SJSA1 (cell line): ENCODE measurements around the gene PHLDA3. TPM values are rescaled to one million over a fixed set of nuclear protein-coding genes. Genes with fewer than 3 reads are reported as not detected.
"Not testable (repeated sequence)": the region's sequence is repeated elsewhere in the genome, so short reads cannot be mapped to it uniquely, and the experiment has no call there.

Source experiments
- DNase-seq, 2 experiments: peaks; one replicate each; pipeline ENCODE4 v3.0.0-alpha.2; 2015 to 2020; ENCODE audit warnings: low spot score in 2 of 2, low read depth in 1 of 2
- H3K27ac ChIP-seq: fragments of 250-450 bp; sonication (Bioruptor Pico); 2 replicates; pipeline ENCODE4 v1.5.1; 2020; ENCODE audit warnings: mild to moderate bottlenecking, moderate library complexity
- H3K27me3 ChIP-seq: fragments of 250-450 bp; sonication (Bioruptor Pico); replicated peaks from 2 replicates; pipeline ENCODE4 v1.5.1; 2020; ENCODE audit warnings: mild to moderate bottlenecking, moderate library complexity
- H3K36me3 ChIP-seq: fragments of 250-450 bp; sonication (Bioruptor Pico); 2 replicates; pipeline ENCODE4 v1.5.1; 2020; ENCODE audit warnings: mild to moderate bottlenecking
- H3K4me1 ChIP-seq: fragments of 250-450 bp; sonication (Bioruptor Pico); replicated peaks from 2 replicates; pipeline ENCODE4 v1.6.1; 2021; ENCODE audit warnings: mild to moderate bottlenecking
- H3K4me3 ChIP-seq: fragments of 250-450 bp; sonication (Bioruptor Pico); 2 replicates; pipeline ENCODE4 v1.5.1; 2020; ENCODE audit warnings: mild to moderate bottlenecking
- H3K9me3 ChIP-seq: fragments of 250-450 bp; sonication (Bioruptor Pico); replicated peaks from 2 replicates; pipeline ENCODE4 v1.5.1; 2020; ENCODE audit warnings: mild to moderate bottlenecking
- total RNA-seq: library from RNA; depleted of rRNA; stranded (reverse); fragments of >200 nt; shearing (Covaris generic); gene quantifications from 2 replicates; pipeline ENCODE4 v1.2.3, GENCODE V29; 2014

The PHLDA3 gene
- total RNA-seq, 1 experiment from 2014 or later = 75.0 TPM

DNA sequence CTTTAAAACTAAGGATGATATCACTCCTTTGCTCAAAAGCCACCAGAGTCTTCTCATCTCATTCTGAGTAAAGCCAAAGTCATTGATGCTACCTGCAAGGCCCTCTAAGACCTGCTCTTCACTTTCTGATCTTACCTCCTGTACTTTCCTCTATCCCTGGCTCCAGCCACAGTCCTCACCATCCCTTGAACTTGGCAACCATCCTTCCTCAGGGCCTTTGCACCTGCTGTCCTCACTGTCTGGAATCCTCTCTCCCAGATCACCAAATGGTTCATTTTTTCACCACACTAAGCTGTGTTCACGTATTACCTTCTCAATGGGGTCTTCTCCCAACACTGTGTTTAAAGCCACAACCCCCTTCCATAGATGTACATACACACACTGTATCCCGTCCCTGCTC, 4.3 kb upstream of the PHLDA3 start:
- DNase-seq = no peak
- no peak overlapping the region for H3K4me3 ChIP-seq
- H3K27me3 ChIP-seq = no peaks in the 10 kb centered on the region
- peaks cover 6% of the 10 kb centered on the region for H3K36me3 ChIP-seq
- H3K4me1 ChIP-seq = peaks cover 7% of the 10 kb centered on the region
- no peaks in the 10 kb centered on the region for H3K9me3 ChIP-seq
- H3K27ac ChIP-seq = no peak overlapping the region

DNA sequence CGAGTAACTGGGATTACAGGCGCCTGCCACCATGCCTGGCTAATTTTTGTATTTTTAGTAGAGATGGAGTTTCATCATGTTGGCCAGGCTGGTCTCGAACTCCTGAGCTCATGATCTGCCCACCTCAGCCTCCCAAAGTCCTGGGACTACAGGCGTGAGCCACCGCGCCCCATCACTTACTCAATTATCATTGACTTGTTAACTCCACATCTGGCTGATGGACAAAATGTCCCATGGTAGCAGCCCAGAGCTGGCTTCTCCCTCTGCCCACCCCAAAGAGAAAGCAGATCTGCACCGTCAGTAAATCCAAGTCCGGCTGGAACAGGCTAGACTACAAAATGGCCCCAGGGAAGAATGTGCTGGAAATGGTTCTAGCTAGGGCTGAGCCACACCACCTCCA, 3.3 kb upstream of the PHLDA3 start:
- not testable (repeated sequence) for H3K27ac ChIP-seq, H3K9me3 ChIP-seq, H3K4me3 ChIP-seq, DNase-seq, H3K27me3 ChIP-seq
- H3K36me3 ChIP-seq = peaks cover 16% of the 10 kb centered on the region
- H3K4me1 ChIP-seq = peaks cover 14% of the 10 kb centered on the region

DNA sequence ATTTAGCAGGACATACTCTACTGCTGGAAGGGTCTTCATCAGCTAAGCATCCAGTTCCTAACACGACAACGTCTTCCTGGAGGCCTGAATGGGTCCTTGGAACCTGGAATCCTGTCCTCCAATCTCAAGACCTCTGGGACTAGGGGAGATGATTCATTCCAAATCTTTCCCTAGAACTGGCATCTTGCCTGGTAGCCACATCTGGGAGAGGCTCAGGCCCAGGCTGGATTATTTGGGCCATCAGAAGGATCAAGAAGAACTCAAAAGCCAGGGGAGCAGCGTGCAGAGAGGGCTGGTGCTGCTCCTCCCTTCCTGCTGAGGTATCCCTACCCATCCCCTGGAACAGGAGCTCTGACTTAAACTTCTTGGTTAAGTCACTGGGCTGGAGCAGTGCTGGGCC, 2.8 kb upstream of the PHLDA3 start:
- DNase-seq = no peak
- Histone ChIP-seq H3K4me1 (peaks cover 19% of the 10 kb centered on the region), H3K4me3 (no peak overlapping the region), H3K27ac (no peak overlapping the region), H3K36me3 (peaks cover 18% of the 10 kb centered on the region), H3K9me3 (no peaks in the 10 kb centered on the region), H3K27me3 (no peaks in the 10 kb centered on the region)

DNA sequence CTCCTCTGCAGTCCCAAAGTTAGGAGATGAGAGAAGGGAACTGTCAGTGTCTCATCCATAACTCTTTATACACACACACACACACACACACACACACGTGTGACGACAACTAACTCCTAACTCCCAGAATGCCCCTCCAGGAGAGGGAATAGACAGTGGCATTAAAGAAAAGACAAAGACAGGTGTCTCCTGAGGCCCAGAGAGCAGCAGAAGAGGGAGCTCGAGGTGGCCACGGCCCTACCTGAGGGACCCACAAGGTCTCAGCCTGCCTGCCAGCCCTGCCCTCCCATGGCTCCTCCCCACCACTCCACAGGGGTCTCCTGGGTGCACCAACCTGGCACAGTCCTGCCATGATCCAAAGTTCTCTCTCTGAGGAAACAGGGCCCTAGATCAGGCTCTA, 1.6 kb upstream of the PHLDA3 start:
- Histone ChIP-seq H3K27me3 (no peaks in the 10 kb centered on the region), H3K27ac (no peak overlapping the region), H3K4me1 (peaks cover 25% of the 10 kb centered on the region), H3K4me3 (no peak overlapping the region), H3K36me3 (peaks cover 26% of the 10 kb centered on the region), H3K9me3 (no peaks in the 10 kb centered on the region)
- DNase-seq = no peak

DNA sequence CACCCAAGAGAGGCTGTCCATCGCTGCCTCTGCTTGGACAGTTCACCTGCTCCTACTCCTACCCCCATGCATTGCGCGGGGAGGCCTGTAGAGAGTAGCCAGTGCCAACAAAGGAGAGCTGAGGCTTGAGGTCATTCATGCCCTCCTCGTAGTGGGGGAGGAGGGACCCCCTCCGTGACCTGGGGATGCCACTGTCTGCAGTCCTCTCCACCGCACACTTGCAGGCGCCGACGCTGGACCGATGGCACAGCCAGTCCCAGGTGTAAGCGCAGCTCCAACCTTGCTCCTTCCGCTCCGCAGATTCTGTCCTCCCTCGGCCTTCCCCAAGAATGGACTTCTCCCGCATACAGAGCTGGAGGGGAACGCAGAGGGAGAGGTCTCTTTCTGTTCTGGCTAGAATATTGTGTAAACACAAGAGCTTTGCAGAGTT, 672 bp upstream of the PHLDA3 start:
- peaks cover 25% of the 10 kb centered on the region for H3K4me1 ChIP-seq
- no peak for DNase-seq
- peak overlapping the region; percentile 86 for H3K4me3 ChIP-seq
- H3K9me3 ChIP-seq = no peaks in the 10 kb centered on the region
- no peaks in the 10 kb centered on the region for H3K27me3 ChIP-seq
- no peak overlapping the region for H3K27ac ChIP-seq
- H3K36me3 ChIP-seq = peaks cover 35% of the 10 kb centered on the region

DNA sequence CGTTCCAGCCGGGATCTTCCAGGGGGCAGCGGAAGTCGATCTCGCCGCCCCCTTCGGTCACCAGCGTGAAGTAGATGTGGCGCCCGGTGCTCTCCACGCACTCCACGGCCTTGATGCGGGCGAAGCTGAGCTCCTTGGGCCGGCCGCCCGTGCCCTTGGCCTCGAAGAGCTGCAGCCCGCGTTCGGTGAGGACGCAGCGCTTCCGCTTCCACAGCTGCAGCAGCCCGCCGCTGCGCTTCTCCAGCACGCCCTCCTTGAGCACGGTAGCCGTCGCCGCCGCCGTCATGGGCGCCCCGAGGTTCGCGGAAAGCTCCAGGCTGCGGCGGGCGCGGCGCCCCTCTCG, 516 bp downstream of the PHLDA3 start:
- H3K4me3 ChIP-seq = peak overlapping the region; percentile 86
- H3K27ac ChIP-seq = peak overlapping the region; percentile 3; the same call in 1 of the 2 replicates
- peaks cover 43% of the 10 kb centered on the region for H3K36me3 ChIP-seq
- peaks cover 25% of the 10 kb centered on the region for H3K4me1 ChIP-seq
- no peaks in the 10 kb centered on the region for H3K9me3 ChIP-seq
- H3K27me3 ChIP-seq = no peaks in the 10 kb centered on the region
- peak in 1 of 2 experiments; percentile 63 for DNase-seq

DNA sequence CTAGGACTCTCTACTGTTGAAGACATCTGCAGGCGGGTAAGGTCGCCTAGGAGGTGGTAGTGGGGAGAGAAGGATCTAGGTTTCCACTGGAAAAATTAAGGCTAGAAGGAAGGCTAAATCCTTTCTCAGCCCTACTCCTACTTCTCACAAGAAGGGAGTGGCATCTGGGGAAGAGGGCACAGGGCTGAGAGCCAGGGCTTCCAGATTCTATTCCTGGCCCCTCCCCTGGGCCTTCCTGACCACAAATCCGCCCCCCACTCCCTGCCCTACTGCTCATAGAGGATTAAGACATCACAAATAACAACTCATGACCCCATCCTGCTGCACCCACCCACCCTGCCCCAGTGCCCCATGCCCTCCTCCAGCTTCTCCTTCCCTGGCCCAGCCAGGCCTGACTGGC, 2.5 kb downstream of the PHLDA3 start:
- H3K9me3 ChIP-seq = no peaks in the 10 kb centered on the region

GRCh38 chr1:201465698-201466290, 3.2 kb downstream of the PHLDA3 start:
- no peaks in the 10 kb centered on the region for H3K27me3 ChIP-seq
- peaks cover 51% of the 10 kb centered on the region for H3K4me1 ChIP-seq
- no peak for DNase-seq
- no peak overlapping the region for H3K4me3 ChIP-seq
- H3K36me3 ChIP-seq = peaks cover 43% of the 10 kb centered on the region
- no peaks in the 10 kb centered on the region for H3K9me3 ChIP-seq
- no peak overlapping the region for H3K27ac ChIP-seq

More for the DNA sequence above, 2.5 kb downstream of the PHLDA3 start:
- no peak for DNase-seq
- Histone ChIP-seq H3K4me1 (peaks cover 44% of the 10 kb centered on the region), H3K27me3 (no peaks in the 10 kb centered on the region), H3K4me3 (no peak overlapping the region; the same call in 1 of the 2 replicates), H3K36me3 (peaks cover 43% of the 10 kb centered on the region), H3K27ac (no peak overlapping the region)

DNA sequence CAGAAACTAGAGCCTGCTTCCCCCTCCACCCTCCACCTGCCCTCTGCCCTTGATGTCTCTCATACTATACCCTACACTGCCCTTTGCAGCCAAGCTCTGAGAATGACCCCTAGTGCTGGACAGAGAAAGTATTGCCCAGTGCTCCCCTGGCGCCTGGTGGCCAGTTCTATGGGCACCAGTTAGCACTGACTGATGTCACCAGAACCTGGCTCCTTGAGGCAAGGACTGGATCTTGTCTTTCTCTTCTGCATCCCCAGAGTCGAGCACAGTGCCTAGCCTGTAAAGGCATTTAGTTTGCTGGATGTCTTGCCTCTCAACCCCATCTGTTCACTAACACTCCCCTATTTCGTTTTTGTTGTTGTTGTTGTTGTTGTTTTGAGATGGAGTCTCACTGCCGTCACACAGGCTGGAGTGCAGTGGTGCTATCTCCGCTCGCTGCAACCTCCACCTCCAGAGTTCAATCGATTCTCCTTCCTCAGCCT, 5.9 kb downstream of the PHLDA3 start:
- DNase-seq = peak in 1 of 2 experiments; percentile 46
- H3K9me3 ChIP-seq = no peaks in the 10 kb centered on the region

DNA sequence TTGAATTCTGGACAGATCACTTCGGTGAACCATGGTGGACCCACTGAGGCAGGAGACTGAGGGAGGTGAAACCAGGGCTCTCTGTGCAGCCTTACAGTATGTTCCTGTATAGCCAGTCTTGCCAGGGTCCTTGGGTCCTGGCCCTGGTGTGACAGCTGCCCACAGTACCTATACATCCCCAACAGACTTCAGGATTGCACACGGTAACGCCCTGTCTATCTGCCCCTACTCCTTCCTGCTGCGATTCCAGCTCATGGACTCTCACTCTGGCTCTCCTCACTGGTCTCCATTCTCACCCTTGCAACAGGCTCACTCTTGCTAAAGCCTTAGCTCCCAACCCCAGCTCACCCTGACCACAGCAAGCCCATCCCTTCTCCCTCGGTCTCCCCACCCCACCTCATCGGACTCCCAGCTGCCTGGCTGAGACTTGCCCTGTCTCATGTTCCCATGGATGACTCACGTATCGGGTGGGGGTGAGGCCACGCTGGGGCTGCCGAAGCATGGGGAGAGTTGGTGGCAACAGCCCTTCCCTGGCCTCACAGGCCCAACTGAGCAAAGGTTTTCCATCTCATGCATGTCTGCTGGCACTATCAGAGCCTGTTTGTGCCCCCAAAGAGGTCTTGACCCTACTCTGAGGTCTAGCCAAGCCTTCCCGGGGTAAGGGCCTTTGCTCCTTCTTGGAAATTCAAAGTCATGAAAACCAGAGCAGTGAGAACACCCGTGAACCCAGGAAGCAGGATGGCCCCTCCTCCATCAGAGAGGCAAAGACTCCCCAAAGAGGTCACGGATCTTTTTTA, 7.1 kb downstream of the PHLDA3 start:
- Histone ChIP-seq H3K27me3 (no peaks in the 10 kb centered on the region), H3K36me3 (peaks cover 25% of the 10 kb centered on the region), H3K27ac (peak overlapping the region; percentile 77), H3K4me3 (no peak overlapping the region), H3K4me1 (peaks cover 61% of the 10 kb centered on the region), H3K9me3 (no peaks in the 10 kb centered on the region)
- peak; percentile 90 to 96 for DNase-seq

More for the DNA sequence above, 5.9 kb downstream of the PHLDA3 start:
- H3K4me1 ChIP-seq = peaks cover 60% of the 10 kb centered on the region
- H3K27me3 ChIP-seq = no peaks in the 10 kb centered on the region
- H3K4me3 ChIP-seq = no peak overlapping the region
- H3K27ac ChIP-seq = no peak overlapping the region
- H3K36me3 ChIP-seq = peaks cover 35% of the 10 kb centered on the region

GRCh38 chr1:201460814-201461644, 8.0 kb downstream of the PHLDA3 start:
- peak; percentile 84 to 87 for DNase-seq

GRCh38 chr1:201459775-201460174, 9.2 kb downstream of the PHLDA3 start:
- Histone ChIP-seq H3K4me3 (no peak overlapping the region), H3K4me1 (peaks cover 68% of the 10 kb centered on the region), H3K27me3 (no peaks in the 10 kb centered on the region), H3K27ac (no peak overlapping the region), H3K36me3 (peaks cover 9% of the 10 kb centered on the region), H3K9me3 (no peaks in the 10 kb centered on the region)
- no peak for DNase-seq

More at GRCh38 chr1:201460814-201461644, 8.0 kb downstream of the PHLDA3 start:
- H3K36me3 ChIP-seq = peaks cover 22% of the 10 kb centered on the region
- peak overlapping the region; percentile 77 for H3K27ac ChIP-seq
- no peaks in the 10 kb centered on the region for H3K27me3 ChIP-seq
- H3K9me3 ChIP-seq = no peaks in the 10 kb centered on the region
- peaks cover 62% of the 10 kb centered on the region for H3K4me1 ChIP-seq
- H3K4me3 ChIP-seq = no peak overlapping the region

GRCh38 chr1:201459052-201459451, 9.9 kb downstream of the PHLDA3 start:
- no peaks in the 10 kb centered on the region for H3K27me3 ChIP-seq
- no peak overlapping the region for H3K27ac ChIP-seq
- no peak overlapping the region for H3K4me3 ChIP-seq
- DNase-seq = no peak
- H3K36me3 ChIP-seq = peaks cover 2% of the 10 kb centered on the region
- H3K4me1 ChIP-seq = peaks cover 68% of the 10 kb centered on the region
- H3K9me3 ChIP-seq = no peaks in the 10 kb centered on the region
